ENCODE results near the gene ACAD10.

GRCh38 chr12:111705672-111706071, 19.8 kb downstream of the ACAD10 start:
- TF ChIP-seq, protein P1, sequence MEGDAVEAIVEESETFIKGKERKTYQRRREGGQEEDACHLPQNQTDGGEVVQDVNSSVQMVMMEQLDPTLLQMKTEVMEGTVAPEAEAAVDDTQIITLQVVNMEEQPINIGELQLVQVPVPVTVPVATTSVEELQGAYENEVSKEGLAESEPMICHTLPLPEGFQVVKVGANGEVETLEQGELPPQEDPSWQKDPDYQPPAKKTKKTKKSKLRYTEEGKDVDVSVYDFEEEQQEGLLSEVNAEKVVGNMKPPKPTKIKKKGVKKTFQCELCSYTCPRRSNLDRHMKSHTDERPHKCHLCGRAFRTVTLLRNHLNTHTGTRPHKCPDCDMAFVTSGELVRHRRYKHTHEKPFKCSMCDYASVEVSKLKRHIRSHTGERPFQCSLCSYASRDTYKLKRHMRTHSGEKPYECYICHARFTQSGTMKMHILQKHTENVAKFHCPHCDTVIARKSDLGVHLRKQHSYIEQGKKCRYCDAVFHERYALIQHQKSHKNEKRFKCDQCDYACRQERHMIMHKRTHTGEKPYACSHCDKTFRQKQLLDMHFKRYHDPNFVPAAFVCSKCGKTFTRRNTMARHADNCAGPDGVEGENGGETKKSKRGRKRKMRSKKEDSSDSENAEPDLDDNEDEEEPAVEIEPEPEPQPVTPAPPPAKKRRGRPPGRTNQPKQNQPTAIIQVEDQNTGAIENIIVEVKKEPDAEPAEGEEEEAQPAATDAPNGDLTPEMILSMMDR (conservative IDR thresholded peaks at IDR 0.05; ENCODE audit: low read depth, low read length): no peak
- TF ChIP-seq EZH2 (IDR thresholded peaks at IDR 0.05; ENCODE audit: borderline replicate concordance, low read depth, low read length, poor library complexity, severe bottlenecking): no peak

All from A673 (cell line).